Stimulated activated CD4-positive, alpha-beta T cell treated with anti-CD3 and anti-CD28 coated beads, Interleukin-1b, Interleukin-23, amount 100 ng/mL, for 4 hours (primary cell): ENCODE data around the gene GLIPR1.
"Not testable (repeated sequence)": the region's sequence is repeated elsewhere in the genome, so short reads cannot be mapped to it uniquely, and the experiment has no call there.

Source experiments
- DNase-seq, 2 donors: peaks; one replicate each; pipeline ENCODE4 v3.0.0-alpha.2; 2020; ENCODE audit warnings: low read depth in 2 of 2

The GLIPR1 gene

DNA sequence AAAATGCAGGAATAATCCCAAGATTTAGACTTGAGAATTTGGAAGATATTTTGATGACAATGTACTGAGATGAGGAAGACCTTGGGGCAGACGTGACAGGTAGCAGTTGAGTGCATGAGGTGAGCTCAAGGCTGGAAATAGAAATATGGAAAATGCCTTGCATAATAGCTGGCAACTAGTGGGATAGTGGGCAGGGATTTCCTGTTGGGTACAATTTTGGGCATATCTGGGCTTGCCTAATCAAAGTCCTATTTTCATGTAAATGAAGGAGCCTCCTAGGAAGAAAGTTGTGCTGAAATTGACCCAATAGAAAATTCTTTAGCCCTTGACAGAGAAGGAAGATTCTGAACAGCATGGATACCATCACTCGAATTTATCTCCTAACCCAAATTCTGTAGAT, 6.4 kb upstream of the GLIPR1 start:
- no peak for DNase-seq

DNA sequence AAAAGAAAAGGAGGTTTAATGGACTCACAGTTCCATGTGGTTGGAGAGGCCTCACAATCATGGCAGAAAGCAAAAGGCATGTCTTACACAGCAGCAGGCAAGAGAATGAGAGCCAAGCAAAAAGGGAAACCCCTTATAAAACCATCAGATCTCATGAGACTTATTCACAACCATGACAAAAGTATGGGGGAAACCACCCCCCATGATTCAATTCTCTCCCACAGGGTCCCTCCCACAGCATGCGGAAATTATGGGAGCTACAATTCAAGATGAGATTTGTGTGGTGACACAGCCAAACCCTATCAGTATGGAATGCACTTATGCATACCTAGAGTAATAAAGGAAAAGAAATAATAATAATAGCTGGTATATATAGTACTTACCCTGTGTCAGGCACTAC, 4.5 kb upstream of the GLIPR1 start:
- DNase-seq = no peak

DNA sequence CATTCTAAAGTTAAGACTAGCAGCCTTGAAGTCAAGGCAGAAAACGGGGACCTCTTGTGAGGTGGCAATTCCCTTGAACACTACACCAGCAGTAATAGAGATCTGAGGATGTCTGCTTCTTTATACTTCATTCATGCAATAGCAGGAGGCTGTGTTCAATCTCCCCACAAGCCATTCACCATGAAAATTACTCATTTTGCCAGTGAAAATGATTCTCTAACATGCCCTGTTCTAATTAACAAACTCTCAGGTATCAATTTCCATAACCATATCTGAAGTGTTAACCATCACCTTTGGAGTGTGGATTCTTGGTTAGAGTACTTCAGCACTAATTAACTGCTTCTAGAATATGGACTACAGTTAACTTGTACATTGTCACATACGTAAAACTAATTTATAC, 3.4 kb upstream of the GLIPR1 start:
- DNase-seq = no peak

GRCh38 chr12:75478116-75478794, 2.3 kb upstream of the GLIPR1 start:
- DNase-seq = no peak

- DNase-seq = no peak
Observed at GRCh38 chr12:75479963-75480461, 543 bp upstream of the GLIPR1 start.

DNA sequence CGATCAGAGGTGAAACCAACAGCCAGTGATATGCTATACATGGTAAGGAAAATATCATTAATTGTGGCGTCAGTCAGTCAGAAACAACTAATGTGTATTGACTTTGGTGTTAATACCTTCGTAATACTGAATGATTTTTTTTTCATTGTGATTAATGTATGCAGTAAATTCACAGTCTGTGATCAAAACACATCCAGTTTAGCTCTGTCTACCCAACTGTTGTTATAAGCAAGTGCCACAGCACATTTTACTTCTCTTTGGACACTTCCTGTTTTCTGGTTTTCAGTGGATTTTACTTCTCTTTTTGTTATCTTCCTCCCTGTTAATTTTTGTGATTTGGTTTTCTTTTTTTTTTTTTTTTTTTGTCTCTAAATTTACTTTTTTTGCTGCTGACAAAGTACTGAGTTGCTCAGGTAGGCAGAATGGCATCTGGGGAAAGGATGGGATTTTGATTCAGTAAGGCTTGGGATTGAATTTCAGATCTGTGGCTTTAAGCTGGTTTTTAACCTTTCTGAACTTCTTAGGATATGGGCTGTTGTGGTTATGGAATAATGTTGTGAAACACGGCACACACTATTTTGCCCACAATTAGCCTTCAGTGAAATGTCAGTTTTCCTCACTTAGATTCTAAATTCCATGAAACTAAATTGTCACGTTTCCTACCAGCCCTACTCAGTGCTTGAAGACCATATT, 604 bp downstream of the GLIPR1 start:
- DNase-seq = no peak

DNA sequence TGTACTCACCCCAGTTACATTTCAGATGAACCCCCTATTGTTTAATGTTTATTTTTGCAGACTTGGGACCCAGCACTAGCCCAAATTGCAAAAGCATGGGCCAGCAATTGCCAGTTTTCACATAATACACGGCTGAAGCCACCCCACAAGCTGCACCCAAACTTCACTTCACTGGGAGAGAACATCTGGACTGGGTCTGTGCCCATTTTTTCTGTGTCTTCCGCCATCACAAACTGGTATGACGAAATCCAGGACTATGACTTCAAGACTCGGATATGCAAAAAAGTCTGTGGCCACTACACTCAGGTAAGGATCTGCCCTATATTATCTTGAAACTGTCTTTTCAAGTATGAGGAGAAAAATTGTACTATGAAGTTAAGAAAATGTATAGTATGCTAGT, 1.2 kb downstream of the GLIPR1 start:
- DNase-seq = no peak

DNA sequence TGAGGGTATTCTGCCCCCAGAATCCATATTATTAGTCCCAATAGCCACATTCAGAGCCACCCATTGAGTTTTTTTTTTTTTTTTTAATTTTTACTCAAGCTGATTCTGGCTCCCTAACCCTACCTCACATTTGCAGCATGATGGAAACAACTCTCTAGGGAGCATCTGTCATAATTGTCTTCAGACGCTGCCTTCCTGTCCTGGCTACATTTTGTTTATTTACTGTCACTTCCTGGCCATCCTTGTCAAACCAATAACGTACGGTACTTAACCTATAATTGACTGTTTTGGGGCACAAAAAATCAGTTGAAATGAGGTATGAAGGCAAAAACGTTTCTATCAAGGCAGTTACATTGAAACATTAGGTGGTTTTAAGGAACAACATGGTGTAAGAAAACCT, 2.1 kb downstream of the GLIPR1 start:
- no peak for DNase-seq

GRCh38 chr12:75483431-75483830, 2.9 kb downstream of the GLIPR1 start:
- no peak for DNase-seq

DNA sequence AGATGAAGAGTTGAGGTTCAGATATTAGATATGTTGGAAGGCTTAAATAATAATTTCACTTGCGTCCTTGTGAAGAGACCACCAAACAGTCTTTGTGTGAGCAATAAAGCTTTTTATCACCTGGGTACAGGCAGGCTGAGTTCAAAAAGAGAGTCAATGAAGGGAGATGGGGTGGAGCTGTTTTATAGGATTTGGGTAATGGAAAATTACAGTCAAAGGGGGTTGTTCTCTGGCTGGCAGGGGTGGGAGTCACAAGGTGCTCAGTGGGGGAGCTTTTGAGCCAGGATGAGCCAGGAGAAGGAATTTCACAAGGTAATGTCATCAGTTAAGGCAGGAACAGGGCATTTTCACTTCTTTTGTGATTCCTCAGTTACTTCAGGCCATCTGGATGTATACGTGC, 3.9 kb downstream of the GLIPR1 start:
- not testable (repeated sequence) for DNase-seq

DNA sequence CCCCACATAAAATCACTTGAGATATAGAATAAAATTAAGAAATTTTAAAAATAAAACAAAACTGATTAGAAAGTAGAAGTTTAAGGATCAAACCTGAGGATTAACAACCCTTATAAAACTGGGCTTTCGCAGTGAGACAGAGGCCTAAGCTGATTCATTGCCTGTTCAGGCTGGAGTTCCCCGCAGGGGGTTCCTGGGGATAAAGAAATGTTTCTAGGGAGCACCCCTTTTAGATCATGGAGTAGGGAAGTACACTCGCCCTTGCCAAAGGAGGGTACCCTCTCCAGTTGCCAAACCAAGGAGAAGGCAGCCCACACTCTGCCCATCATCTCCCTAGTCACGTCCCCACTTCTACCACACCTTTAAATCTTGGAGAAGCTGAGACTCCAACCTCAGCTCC, 6.8 kb downstream of the GLIPR1 start:
- DNase-seq = no peak

GRCh38 chr12:75488553-75488952, 8.0 kb downstream of the GLIPR1 start:
- no peak for DNase-seq

DNA sequence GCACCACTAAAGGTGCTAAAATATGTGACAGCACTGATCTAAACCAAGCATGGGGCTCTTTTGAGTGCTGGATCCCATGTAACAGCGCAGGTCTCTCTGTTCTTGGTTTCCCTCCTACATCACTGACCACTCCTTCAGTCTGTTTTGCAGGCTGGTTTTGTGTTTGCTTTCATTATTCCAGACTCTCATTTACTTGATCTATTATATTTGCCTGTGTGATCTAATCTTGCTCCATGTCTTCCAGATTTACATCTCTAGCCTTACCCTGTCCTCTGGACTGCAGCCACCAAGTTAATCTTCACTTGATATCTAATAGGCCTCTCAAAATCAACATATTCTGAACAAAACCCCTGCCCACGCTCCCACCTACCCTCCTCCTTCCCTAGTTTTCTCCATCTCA, 8.6 kb downstream of the GLIPR1 start:
- DNase-seq = no peak

DNA sequence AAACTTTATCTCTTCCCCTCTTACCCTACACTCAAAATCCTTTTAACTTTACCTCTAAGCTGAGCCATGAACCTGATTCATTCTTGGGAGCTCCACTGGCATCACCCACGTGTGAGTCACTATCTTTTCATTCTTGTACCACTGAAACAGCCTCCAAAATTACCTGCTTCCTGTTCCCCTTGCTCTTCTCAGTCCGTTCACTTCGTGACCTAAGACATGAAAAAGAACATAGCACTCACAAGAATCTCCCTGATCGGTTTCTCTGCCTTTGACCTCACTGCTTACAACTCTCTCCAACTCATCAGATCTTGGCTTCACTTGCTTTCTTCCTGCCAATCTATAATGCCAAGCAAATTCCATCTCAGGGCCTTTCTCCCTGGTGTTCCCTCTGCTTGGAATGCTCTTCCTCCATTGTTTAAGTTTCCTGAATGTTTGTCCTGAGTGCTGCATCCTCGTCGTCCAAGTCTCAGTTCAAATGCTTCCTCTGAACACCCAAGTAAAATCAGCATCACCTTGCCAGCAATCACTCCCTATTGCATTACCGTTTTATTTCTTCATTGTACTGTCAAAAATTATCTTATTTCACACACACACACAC, 9.2 kb downstream of the GLIPR1 start:
- DNase-seq = peak in 1 of 2 donors; percentile 20

DNA sequence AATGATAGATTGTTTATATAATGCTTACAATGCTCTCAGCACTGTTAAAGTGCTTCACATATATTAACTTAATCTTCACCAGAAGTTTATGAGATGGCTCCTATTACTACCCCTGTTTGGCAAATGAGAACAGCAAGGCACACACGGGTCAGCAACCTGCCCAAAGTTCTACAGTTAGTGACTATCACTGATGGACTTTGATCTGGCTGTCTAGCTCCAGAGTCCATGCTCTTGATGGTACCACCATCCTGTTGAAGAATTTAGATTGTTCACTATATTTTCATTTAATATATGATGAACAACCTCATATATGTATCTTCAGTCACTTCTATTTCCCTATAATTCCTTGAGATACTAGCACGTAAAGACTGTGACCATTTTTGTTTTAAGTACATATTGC, 10.6 kb downstream of the GLIPR1 start:
- no peak for DNase-seq

DNA sequence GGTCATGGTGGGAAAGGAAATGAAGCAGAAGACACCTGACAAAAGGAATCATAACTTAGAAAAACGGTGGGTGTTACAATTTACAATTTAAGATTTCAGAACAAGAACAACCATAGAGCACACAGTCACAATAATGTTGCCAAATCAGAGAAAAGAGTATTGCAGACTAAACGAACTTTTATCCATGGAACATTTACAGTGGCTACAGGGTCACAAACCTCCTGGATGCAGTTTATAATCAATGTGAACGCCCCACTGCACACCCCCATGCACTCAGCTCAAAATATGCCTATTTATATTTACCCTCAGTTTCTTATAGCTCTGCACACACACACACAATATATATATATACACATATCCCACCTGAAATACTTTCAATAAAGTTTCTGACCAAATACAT, 22.9 kb downstream of the GLIPR1 start:
- no peak for DNase-seq

DNA sequence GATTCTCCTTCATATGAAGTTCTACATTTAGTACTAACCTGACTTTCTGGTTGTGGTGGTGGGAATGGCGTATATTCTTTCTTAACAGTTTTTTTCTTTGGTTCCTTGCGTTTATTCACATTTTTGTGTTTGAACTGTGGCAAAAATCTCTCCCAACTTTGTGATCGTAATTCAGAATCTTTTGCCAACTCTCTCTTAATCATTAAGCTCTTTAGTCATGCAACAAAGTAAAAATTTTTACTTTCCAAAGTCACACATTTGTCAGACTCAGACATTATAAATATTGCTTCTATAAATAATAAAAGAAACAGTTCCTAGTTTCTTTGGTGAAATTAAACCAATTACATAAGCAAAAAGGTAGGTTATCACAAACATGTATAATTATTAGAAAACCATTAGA, 23.3 kb downstream of the GLIPR1 start:
- DNase-seq = no peak

- no peak for DNase-seq
Observed at GRCh38 chr12:75505706-75506312, 25.3 kb downstream of the GLIPR1 start.

GRCh38 chr12:75507086-75507485, 26.5 kb downstream of the GLIPR1 start:
- no peak for DNase-seq

DNA sequence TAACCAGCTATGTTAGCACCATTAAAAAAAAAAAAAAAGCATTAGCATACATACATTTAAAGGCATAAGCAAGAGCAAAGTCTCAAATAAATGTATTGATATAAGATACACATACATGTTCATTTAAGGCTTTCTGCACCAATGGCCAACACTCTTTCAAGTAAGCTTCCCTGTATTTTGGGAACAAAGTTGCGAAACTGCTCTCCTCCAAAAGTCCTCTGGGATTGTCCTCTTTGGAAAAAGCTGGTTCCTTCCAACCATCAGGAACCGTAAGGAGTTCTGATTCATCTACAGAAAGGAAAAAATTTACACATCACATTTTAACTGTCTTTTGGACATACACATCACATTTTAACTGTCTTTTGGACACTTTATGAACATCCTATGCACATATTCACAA, 27.6 kb downstream of the GLIPR1 start:
- DNase-seq = no peak

DNA sequence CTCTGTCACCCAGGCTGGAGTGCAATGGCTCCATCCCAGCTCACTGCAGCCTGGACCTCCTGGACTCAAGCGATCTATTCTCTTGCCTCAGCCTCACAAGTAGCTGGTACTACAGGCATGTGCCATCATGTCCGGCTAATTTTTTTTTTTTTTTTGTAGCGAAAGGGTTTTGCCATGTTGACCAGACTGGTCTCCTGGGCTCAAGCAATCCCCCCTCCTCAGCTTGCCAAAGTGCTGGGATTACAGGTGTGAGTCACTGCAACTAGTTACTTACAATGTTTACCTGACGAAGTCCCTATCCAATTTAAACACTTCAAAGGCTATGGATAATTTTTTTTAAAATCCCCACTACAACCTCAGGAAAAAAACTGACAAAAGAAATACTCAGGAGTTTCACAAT, 29.1 kb downstream of the GLIPR1 start:
- no peak for DNase-seq

- peak; percentile 67 to 79 for DNase-seq
Observed at GRCh38 chr12:75511116-75512048, 30.8 kb downstream of the GLIPR1 start, which contains the start of gene KRR1. Gene KRR1, minus strand, starts transcription at chr12:75511609. Its CDS starts 12 bp downstream, at chr12:75511597.
